Measurements from ENCODE around the gene SOD2. TPM values are rescaled to one million over a fixed set of nuclear protein-coding genes. Genes with fewer than 3 reads are reported as not detected.

SOD2 gene
- total and polyA plus RNA-seq, 9 of the 15 experiments (the other 6 are each of a cell fraction or from before 2014, with no cell fraction given), result 39.8 to 140 (median 95.8) TPM

DNA sequence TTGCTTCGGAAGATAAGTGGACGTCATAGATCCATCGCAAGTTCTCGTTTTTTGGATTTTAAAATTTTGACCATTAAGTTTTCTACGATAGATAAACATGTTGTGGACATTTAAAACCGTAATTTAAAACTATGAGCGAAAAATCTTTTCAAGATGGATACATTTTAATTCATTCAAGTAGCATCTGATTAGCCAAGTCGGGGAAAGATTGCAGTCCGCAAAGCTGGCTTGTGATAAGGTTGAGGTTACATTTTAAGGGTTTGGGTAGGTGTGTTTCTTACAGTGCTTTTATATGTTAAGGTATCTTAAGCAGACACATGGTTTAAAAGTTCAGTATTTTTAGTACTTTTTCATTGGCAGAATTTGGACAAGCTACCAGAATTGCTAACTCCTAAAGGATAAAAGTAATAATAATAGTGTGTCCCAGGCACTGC, 35.5 kb upstream of the SOD2 start (continued):
- no peak for TF ChIP-seq SRSF7 (optimal IDR thresholded peaks at IDR 0.05; ENCODE audit: low read depth, low read length)
- no peak for TF ChIP-seq BCL6 (CRISPR knock-in tag; IDR thresholded peaks at IDR 0.05)
- no peak for TF ChIP-seq NFYB (IDR thresholded peaks at IDR 0.05; ENCODE audit: extremely low read depth, insufficient read length)
- TF ChIP-seq, protein P1, sequence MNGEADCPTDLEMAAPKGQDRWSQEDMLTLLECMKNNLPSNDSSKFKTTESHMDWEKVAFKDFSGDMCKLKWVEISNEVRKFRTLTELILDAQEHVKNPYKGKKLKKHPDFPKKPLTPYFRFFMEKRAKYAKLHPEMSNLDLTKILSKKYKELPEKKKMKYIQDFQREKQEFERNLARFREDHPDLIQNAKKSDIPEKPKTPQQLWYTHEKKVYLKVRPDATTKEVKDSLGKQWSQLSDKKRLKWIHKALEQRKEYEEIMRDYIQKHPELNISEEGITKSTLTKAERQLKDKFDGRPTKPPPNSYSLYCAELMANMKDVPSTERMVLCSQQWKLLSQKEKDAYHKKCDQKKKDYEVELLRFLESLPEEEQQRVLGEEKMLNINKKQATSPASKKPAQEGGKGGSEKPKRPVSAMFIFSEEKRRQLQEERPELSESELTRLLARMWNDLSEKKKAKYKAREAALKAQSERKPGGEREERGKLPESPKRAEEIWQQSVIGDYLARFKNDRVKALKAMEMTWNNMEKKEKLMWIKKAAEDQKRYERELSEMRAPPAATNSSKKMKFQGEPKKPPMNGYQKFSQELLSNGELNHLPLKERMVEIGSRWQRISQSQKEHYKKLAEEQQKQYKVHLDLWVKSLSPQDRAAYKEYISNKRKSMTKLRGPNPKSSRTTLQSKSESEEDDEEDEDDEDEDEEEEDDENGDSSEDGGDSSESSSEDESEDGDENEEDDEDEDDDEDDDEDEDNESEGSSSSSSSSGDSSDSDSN (IDR thresholded peaks at IDR 0.05; ENCODE audit: borderline replicate concordance in 1 of 2, low read depth in 2 of 2, low read length in 2 of 2), result no peak
- TF ChIP-seq KLF16 (IDR thresholded peaks at IDR 0.05), result 0 out of 2 replicates have a peak, but pooled peaks have one; percentile 11
- TF ChIP-seq CBFA2T3 (IDR thresholded peaks at IDR 0.05), result peak; percentile 77
- TF ChIP-seq ARID2 (IDR thresholded peaks at IDR 0.05), result 0 out of 2 replicates have a peak, but pooled peaks have one; percentile 22
- no peak for TF ChIP-seq YBX1 (IDR thresholded peaks at IDR 0.05)
- no peak for TF ChIP-seq TCF7 (IDR thresholded peaks at IDR 0.05; ENCODE audit: borderline replicate concordance)
- no peak for TF ChIP-seq ARNT (IDR thresholded peaks at IDR 0.05)
- no peak for TF ChIP-seq ZNF23 (CRISPR knock-in tag; IDR thresholded peaks at IDR 0.05)
- TF ChIP-seq NR3C1 (CRISPR knock-in tag; IDR thresholded peaks at IDR 0.05), result no peak
- peak; percentile 28; the same call in 1 of the 2 replicates for TF ChIP-seq TCF3 (CRISPR knock-in tag; IDR thresholded peaks at IDR 0.05)
- TF ChIP-seq ZNF668 (CRISPR knock-in tag; IDR thresholded peaks at IDR 0.05), result no peak
- no peak for TF ChIP-seq ZNF551 (CRISPR knock-in tag; IDR thresholded peaks at IDR 0.05)
- no peak for TF ChIP-seq PTTG1 (tag; IDR thresholded peaks at IDR 0.05; ENCODE audit: low read depth)
- peak; percentile 26; the same call in 1 of the 2 replicates for TF ChIP-seq GATAD2B (IDR thresholded peaks at IDR 0.05; ENCODE audit: borderline replicate concordance)
- TF ChIP-seq NUFIP1 (IDR thresholded peaks at IDR 0.05; ENCODE audit: partially characterized antibody), result no peak
- TF ChIP-seq SMARCA4 (IDR thresholded peaks at IDR 0.05), result peak; percentile 69; the same call in 1 of the 2 replicates
- TF ChIP-seq ZNF197 (CRISPR knock-in tag; IDR thresholded peaks at IDR 0.05; ENCODE audit: low read depth), result no peak
- TF ChIP-seq, protein P2, sequence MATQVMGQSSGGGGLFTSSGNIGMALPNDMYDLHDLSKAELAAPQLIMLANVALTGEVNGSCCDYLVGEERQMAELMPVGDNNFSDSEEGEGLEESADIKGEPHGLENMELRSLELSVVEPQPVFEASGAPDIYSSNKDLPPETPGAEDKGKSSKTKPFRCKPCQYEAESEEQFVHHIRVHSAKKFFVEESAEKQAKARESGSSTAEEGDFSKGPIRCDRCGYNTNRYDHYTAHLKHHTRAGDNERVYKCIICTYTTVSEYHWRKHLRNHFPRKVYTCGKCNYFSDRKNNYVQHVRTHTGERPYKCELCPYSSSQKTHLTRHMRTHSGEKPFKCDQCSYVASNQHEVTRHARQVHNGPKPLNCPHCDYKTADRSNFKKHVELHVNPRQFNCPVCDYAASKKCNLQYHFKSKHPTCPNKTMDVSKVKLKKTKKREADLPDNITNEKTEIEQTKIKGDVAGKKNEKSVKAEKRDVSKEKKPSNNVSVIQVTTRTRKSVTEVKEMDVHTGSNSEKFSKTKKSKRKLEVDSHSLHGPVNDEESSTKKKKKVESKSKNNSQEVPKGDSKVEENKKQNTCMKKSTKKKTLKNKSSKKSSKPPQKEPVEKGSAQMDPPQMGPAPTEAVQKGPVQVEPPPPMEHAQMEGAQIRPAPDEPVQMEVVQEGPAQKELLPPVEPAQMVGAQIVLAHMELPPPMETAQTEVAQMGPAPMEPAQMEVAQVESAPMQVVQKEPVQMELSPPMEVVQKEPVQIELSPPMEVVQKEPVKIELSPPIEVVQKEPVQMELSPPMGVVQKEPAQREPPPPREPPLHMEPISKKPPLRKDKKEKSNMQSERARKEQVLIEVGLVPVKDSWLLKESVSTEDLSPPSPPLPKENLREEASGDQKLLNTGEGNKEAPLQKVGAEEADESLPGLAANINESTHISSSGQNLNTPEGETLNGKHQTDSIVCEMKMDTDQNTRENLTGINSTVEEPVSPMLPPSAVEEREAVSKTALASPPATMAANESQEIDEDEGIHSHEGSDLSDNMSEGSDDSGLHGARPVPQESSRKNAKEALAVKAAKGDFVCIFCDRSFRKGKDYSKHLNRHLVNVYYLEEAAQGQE (IDR thresholded peaks at IDR 0.05; ENCODE audit: borderline replicate concordance), result no peak
- TF ChIP-seq, protein P2 (CRISPR knock-in tag; IDR thresholded peaks at IDR 0.05; ENCODE audit: low read depth), result no peak
- no peak for TF ChIP-seq LCOR (CRISPR knock-in tag; IDR thresholded peaks at IDR 0.05)
